HEK293 (cell line): ENCODE results near the gene PPP1R14B.

Source experiments
- AEBP2 ChIP-seq: fragments of 450-650 bp; formaldehyde crosslinking; IDR thresholded peaks from 2 replicates; pipeline ENCODE4 v1.5.1; 2016; ENCODE audit warnings: missing biosample characterization, missing genetic modification characterization, borderline replicate concordance
- ATF2 ChIP-seq: fragments of 450-650 bp; formaldehyde crosslinking; IDR thresholded peaks from 2 replicates; pipeline ENCODE4 v1.5.1; 2016; ENCODE audit warnings: missing biosample characterization, missing genetic modification characterization, low read depth
- CTCF ChIP-seq: fragments of 450-650 bp; formaldehyde crosslinking; IDR thresholded peaks from 2 replicates; pipeline ENCODE4 v1.5.1; 2016; ENCODE audit warnings: missing biosample characterization, missing genetic modification characterization
- ZNF211 ChIP-seq: fragments of 450-650 bp; formaldehyde crosslinking; IDR thresholded peaks from 2 replicates; pipeline ENCODE4 v1.5.1; 2016; ENCODE audit warnings: low read depth, missing biosample characterization, missing genetic modification characterization
- ZNF24 ChIP-seq: fragments of 450-650 bp; formaldehyde crosslinking; IDR thresholded peaks from 2 replicates; pipeline ENCODE4 v1.5.1; 2016; ENCODE audit warnings: missing biosample characterization, missing genetic modification characterization
- ZNF266 ChIP-seq: fragments of 450-650 bp; formaldehyde crosslinking; IDR thresholded peaks from 2 replicates; pipeline ENCODE4 v1.5.1; 2016; ENCODE audit warnings: missing biosample characterization, missing genetic modification characterization, low read depth
- ZNF302 ChIP-seq: fragments of 450-650 bp; formaldehyde crosslinking; IDR thresholded peaks from 2 replicates; pipeline ENCODE4 v1.5.1; 2016; ENCODE audit warnings: missing biosample characterization, missing genetic modification characterization, low read depth
- ZNF350 ChIP-seq: fragments of 450-650 bp; formaldehyde crosslinking; IDR thresholded peaks from 2 replicates; pipeline ENCODE4 v1.5.0; 2017; ENCODE audit warnings: missing biosample characterization, mild to moderate bottlenecking, missing genetic modification characterization
- ZNF423 ChIP-seq: fragments of 450-650 bp; formaldehyde crosslinking; IDR thresholded peaks from 2 replicates; pipeline ENCODE4 v1.5.1; 2016; ENCODE audit warnings: missing biosample characterization, missing genetic modification characterization

- TF ChIP-seq ZNF24 (tag by site-specific recombination) (no peak), CTCF (tag by site-specific recombination) (no peak), ATF2 (tag by site-specific recombination) (no peak), ZNF350 (no peak), ZNF302 (tag by site-specific recombination) (no peak), AEBP2 (no peak), ZNF211 (no peak), ZNF423 (no peak), ZNF266 (no peak)
Measured at GRCh38 chr11:64255135-64256128, 8.7 kb upstream of the PPP1R14B start.
